KMS-11 (cell line): ENCODE data around the gene SH2B2.

ENCODE experiments used
- H2AFZ ChIP-seq: fragments of 200-600 bp; sonication (generic); 2 replicates; pipeline ENCODE4 v1.6.1; 2016; ENCODE audit warnings: antibody characterized with exemption, mixed run types, low read depth
- H3K27ac ChIP-seq: fragments of 200-600 bp; sonication (generic); 2 replicates; pipeline ENCODE4 v1.6.1; 2016; ENCODE audit warnings: mild to moderate bottlenecking, mixed run types
- H3K27me3 ChIP-seq: fragments of 200-600 bp; sonication (generic); 2 replicates; pipeline ENCODE4 v1.6.1; 2017; ENCODE audit warnings: mild to moderate bottlenecking, low read depth, mixed run types, moderate library complexity; ENCODE audit not compliant: insufficient read depth
- H3K36me3 ChIP-seq: fragments of 200-600 bp; sonication (generic); 2 replicates; pipeline ENCODE4 v1.6.1; 2017; ENCODE audit warnings: mild to moderate bottlenecking, mixed run types; ENCODE audit not compliant: insufficient read depth
- H3K4me1 ChIP-seq: fragments of 200-600 bp; sonication (generic); 2 replicates; pipeline ENCODE4 v1.6.1; 2016; ENCODE audit warnings: mild to moderate bottlenecking, low read depth, mixed run types; ENCODE audit not compliant: poor library complexity, severe bottlenecking
- H3K4me2 ChIP-seq: fragments of 200-600 bp; sonication (generic); 2 replicates; pipeline ENCODE4 v1.7.0; 2016; ENCODE audit warnings: mild to moderate bottlenecking, mixed run types
- H3K4me3 ChIP-seq: fragments of 200-600 bp; sonication (generic); IDR thresholded peaks from 2 replicates; pipeline ENCODE4 v1.6.1; 2017; ENCODE audit warnings: low read depth, low read length, mixed read lengths; ENCODE audit not compliant: insufficient read depth
- H3K79me2 ChIP-seq: fragments of 200-600 bp; sonication (generic); 2 replicates; pipeline ENCODE4 v1.6.1; 2016; ENCODE audit warnings: low read depth, mixed run types; ENCODE audit not compliant: insufficient read depth
- H3K9ac ChIP-seq: fragments of 200-600 bp; sonication (generic); 2 replicates; pipeline ENCODE4 v1.6.1; 2016; ENCODE audit warnings: mild to moderate bottlenecking, mixed run types
- H4K20me1 ChIP-seq: fragments of 200-600 bp; sonication (generic); 2 replicates; pipeline ENCODE4 v1.6.1; 2016; ENCODE audit warnings: mild to moderate bottlenecking, mixed run types; ENCODE audit not compliant: insufficient read depth
- TF ChIP-seq, protein P1 (sequence below): fragments of 200-600 bp; sonication (generic); conservative IDR thresholded peaks from 2 replicates; pipeline ENCODE4 v1.6.1; 2017; ENCODE audit warnings: low read depth, mild to moderate bottlenecking, antibody characterized with exemption, low read length, moderate library complexity, mixed read lengths

The SH2B2 gene

GRCh38 chr7:102320181-102320580 is 33.5 kb downstream of the SH2B2 start:
- no peak overlapping the region for H3K4me3 ChIP-seq
- no peaks in the 10 kb centered on the region for H4K20me1 ChIP-seq
- H3K9ac ChIP-seq, result no peak overlapping the region
- H3K27ac ChIP-seq, result no peak overlapping the region
- no peaks in the 10 kb centered on the region for H3K79me2 ChIP-seq
- no peaks in the 10 kb centered on the region for H3K4me1 ChIP-seq
- peaks cover 4% of the 10 kb centered on the region; the same call in 1 of the 2 replicates for H3K36me3 ChIP-seq
- H3K27me3 ChIP-seq, result no peaks in the 10 kb centered on the region
- H2AFZ ChIP-seq, result no peak overlapping the region
- H3K4me2 ChIP-seq, result no peak overlapping the region
- TF ChIP-seq, protein P1, sequence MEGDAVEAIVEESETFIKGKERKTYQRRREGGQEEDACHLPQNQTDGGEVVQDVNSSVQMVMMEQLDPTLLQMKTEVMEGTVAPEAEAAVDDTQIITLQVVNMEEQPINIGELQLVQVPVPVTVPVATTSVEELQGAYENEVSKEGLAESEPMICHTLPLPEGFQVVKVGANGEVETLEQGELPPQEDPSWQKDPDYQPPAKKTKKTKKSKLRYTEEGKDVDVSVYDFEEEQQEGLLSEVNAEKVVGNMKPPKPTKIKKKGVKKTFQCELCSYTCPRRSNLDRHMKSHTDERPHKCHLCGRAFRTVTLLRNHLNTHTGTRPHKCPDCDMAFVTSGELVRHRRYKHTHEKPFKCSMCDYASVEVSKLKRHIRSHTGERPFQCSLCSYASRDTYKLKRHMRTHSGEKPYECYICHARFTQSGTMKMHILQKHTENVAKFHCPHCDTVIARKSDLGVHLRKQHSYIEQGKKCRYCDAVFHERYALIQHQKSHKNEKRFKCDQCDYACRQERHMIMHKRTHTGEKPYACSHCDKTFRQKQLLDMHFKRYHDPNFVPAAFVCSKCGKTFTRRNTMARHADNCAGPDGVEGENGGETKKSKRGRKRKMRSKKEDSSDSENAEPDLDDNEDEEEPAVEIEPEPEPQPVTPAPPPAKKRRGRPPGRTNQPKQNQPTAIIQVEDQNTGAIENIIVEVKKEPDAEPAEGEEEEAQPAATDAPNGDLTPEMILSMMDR, result no peak

DNA sequence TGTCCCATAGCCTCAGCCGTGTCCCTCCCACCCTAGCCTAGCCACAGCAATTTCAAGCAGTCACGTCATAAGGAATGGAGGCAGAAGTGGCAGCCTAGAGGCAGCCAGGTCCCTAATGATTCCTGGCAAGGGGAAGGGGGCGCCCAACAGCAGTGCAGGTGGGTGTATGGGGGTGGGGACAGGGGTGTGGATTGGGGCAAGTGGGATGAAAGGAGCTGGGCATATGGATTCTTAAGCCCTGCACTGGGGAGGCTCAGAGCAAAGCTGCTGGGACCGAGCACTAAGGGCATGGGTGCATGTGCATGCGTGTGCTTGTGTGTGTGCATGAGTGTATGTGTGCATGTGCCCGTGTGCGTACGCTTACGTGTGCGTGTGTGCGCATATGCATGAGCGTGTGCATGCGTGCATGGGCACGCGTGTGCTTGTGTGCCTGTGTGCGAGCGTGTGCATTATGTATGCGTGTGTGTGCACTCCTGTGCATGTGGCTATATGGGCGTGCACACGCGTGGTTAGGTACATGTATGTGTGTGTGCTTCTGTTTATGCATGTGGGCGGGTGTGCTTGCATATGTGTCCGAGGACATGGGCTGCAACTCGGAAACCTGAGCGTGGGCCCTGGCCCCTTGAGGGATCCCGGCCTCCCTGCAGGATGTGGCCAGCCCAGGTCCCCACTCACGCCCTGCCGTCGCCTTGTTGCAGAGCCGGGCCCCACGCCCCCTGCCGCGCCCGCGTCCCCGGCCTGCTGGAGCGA is 34.1 kb downstream of the SH2B2 start:
- no peaks in the 10 kb centered on the region for H4K20me1 ChIP-seq
- H3K4me1 ChIP-seq, result no peaks in the 10 kb centered on the region
- H3K36me3 ChIP-seq, result peaks cover 4% of the 10 kb centered on the region; the same call in 1 of the 2 replicates
- no peaks in the 10 kb centered on the region for H3K27me3 ChIP-seq
- H3K4me2 ChIP-seq, result no peak overlapping the region
- no peak overlapping the region for H3K27ac ChIP-seq
- H3K9ac ChIP-seq, result no peak overlapping the region
- H2AFZ ChIP-seq, result no peak overlapping the region
- TF ChIP-seq, protein P1, result no peak
- H3K4me3 ChIP-seq, result no peak overlapping the region
- H3K79me2 ChIP-seq, result no peaks in the 10 kb centered on the region

DNA sequence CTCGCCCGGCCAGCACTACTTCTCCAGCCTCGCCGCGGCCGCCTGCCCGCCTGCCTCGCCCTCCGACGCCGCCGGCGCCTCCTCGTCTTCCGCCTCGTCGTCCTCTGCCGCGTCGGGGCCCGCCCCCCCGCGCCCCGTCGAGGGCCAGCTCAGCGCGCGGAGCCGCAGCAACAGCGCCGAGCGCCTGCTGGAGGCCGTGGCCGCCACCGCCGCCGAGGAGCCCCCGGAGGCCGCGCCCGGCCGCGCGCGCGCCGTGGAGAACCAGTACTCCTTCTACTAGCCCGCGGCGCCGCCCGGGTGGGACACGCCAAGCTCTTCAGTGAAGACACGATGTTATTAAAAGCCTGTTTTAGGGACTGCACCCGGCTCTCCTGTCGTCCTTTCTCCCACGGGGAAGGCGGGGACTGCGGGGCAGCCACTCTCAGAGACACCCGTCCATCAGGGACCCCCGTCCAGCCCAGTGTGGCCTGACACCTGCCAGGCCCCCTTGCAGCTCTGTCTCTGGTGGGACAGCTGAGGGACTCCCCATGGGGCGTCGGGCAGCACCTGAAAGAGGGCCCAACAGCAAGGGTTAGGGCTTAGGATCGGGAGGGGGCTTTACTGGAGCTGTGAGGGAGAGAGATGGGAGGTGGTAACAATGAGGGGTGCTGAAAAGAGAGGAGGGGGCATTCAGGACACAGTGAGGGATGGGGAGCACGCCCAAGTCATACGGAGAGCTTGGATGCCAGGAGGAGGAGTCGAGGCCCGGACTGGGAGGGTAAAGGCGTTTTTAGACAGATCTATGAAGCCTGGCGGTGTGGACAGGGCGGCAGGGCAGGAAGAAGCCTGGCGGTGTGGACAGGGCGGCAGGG is 34.9 kb downstream of the SH2B2 start:
- Histone ChIP-seq H3K27ac (no peak overlapping the region), H2AFZ (no peak overlapping the region), H3K9ac (no peak overlapping the region), H3K4me1 (no peaks in the 10 kb centered on the region), H3K4me3 (no peak overlapping the region), H3K27me3 (no peaks in the 10 kb centered on the region), H3K4me2 (no peak overlapping the region), H3K36me3 (peaks cover 4% of the 10 kb centered on the region; the same call in 1 of the 2 replicates), H4K20me1 (no peaks in the 10 kb centered on the region), H3K79me2 (no peaks in the 10 kb centered on the region)
- TF ChIP-seq, protein P1, result no peak

- Histone ChIP-seq H3K4me2 (no peak overlapping the region), H3K4me1 (no peaks in the 10 kb centered on the region), H3K9ac (no peak overlapping the region), H3K4me3 (no peak overlapping the region), H4K20me1 (no peaks in the 10 kb centered on the region), H3K79me2 (no peaks in the 10 kb centered on the region), H3K27ac (peak overlapping the region; percentile 0; the same call in 1 of the 2 replicates), H2AFZ (no peak overlapping the region), H3K27me3 (no peaks in the 10 kb centered on the region), H3K36me3 (peaks cover under 1% of the 10 kb centered on the region; the same call in 1 of the 2 replicates)
- TF ChIP-seq, protein P1, result no peak
These were observed 35.6 kb downstream of the SH2B2 start for GRCh38 chr7:102322202-102322715.
